AG08396 (cell line): Measurements from ENCODE around the gene PRKN.

Experiments used
- DNase-seq: peaks from one replicate; pipeline ENCODE4 v3.0.0; 2012; ENCODE audit warnings: low spot score, mixed read lengths

PRKN gene

DNA sequence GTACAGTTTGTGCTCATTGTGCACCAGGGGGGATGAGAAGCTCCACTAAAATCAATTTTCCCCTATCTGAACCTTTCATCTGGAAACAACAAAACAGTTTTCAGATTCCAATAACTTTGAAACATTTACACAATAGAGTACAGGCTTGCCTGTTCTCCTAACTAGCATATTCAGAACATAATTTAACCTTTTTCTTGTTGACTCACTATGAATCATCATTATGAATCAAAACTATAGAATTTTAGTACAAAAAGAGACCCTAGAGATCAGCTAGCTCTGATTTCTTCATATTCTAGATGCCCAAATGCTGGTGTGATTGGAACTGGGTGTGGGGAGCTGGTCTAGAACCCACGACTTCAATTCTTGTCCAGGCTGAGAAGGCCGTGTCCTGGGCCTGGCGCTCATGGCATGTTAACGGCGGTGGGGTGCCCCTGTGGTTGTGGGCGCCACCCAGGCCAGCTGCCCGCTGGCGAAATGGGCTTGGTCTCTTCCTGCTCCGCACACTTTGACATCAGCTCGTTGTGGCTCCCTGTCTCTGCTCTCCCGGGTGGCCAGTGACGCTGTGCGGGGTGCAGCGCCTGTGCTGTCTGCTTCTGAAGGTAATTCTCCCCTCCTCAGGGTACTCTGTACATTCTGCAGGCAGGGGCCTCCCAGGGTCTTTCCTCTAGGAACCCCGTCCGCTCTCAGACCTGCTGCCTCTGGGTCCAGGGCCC is 1423.8 kb downstream of the PRKN start:
- DNase-seq = peak; percentile 41

DNA sequence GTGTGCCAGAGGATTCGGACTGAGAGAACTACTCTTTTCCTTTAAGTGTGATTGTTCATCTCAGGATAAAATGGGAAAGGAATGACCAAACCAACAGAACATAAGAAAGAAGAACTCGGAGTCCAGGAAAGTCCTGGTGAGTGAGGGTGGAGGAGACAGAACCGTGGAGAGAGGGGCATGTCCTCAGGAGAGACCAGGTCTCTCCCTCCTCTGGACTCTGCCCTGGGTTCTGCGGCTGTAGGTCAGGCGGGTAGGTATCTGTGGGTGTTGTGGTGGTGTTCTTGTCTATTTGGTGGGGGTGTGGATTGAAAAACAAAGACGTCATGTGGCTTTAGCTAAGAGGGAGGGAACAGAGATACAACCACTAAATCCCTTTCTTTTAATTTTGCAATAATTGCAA is 1424.6 kb downstream of the PRKN start:
- DNase-seq = no peak

DNA sequence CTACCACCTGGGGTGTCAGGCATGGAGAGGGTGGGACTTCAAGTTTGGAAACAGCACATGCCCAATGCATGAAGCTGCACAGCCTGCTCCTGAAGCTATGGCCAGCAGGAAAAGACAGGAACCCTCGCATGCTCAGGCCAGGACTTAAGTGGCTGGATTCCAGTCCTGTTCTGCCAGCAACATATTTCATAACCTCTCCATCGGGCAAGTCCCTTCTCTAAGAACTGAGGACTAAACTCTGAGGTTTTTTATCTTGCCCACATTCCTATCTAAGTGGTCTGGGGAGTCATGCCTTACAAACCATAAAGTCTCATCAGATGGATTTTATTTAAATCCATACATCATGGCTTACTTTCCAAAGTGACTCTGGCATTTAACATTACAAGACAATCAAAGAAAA is 1426.2 kb downstream of the PRKN start:
- DNase-seq = peak; percentile 48

DNA sequence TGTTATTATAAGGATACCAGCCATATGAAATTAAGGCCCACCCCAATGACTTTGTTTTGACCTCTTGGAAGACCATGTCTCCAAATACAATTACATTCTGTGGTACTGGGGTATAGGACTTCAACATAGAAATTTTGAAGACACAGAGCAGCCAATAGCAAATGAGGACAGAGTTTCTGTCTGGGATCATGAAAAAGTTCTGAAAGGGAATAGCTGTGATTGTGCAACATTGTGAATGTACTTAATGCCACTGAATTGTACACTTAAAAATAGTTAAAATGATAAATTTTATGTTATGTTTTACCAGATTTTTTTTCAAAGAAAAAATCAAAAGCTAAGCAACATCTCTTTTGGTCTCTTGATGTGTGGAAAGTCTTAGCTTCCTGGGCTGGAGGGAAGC is 1426.7 kb downstream of the PRKN start:
- no peak for DNase-seq

DNA sequence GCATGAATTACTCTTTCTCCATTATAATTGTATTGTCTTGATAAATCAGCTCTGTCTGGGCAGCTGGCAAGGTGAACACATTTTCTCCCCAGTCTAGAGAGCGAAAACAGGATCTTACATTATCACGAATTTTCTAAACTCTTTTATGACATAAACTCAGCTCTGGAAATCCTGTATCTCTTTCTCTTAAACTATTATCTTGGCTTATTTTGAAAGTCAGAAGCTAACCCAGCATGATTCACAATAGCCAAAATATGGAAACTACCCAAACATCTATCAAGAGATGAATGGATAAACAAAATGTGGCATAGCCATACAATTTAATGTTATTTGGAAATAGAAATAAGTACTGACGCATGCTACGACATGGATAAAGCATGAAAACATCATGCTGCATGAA is 1427.8 kb downstream of the PRKN start:
- no peak for DNase-seq
